Keratinocyte (primary cell): ENCODE measurements around the gene RNF175. TPM values are rescaled to one million over a fixed set of nuclear protein-coding genes. Genes with fewer than 3 reads are reported as not detected.

Experiments
- DNase-seq: peaks from one replicate; pipeline ENCODE4 v3.0.0-alpha.2; 2011; ENCODE audit warnings: low read depth, missing footprints, low spot score
- FAIRE-seq: peaks from 2 replicates; lab custom pipeline; 2011; peaks lifted over from hg19 to GRCh38; lab: Jason Lieb, UNC
- H2AFZ ChIP-seq: 2 replicates; pipeline ENCODE4 v1.6.0; 2012; ENCODE audit warnings: low read length, control low read depth, inconsistent platforms; ENCODE audit not compliant: control insufficient read depth
- H3K27ac ChIP-seq: 2 replicates; pipeline ENCODE4 v1.5.1; 2011; ENCODE audit warnings: low read length; ENCODE audit not compliant: control insufficient read depth, insufficient read depth
- H3K27me3 ChIP-seq: 3 replicates; pipeline ENCODE4 v1.6.0; 2011; ENCODE audit warnings: low read length; ENCODE audit not compliant: control insufficient read depth, insufficient read depth; ENCODE audit errors: extremely low read depth
- H3K36me3 ChIP-seq, 2 experiments: 2 replicates in 1 of 2; 3 replicates in 1 of 2; pipeline ENCODE4 v1.5.1; 2011; ENCODE audit warnings: low read length in 2 of 2, mild to moderate bottlenecking in 1 of 2; ENCODE audit not compliant: control insufficient read depth in 2 of 2, insufficient read depth in 2 of 2; ENCODE audit errors: extremely low read depth in 1 of 2
- H3K4me1 ChIP-seq: 3 replicates; pipeline ENCODE4 v1.5.1; 2011; ENCODE audit warnings: low read length; ENCODE audit not compliant: control insufficient read depth, insufficient read depth; ENCODE audit errors: extremely low read depth
- H3K4me2 ChIP-seq: 3 replicates; pipeline ENCODE4 v1.6.0; 2011; ENCODE audit warnings: low read depth, low read length; ENCODE audit not compliant: control insufficient read depth, insufficient read depth; ENCODE audit errors: extremely low read depth
- H3K4me3 ChIP-seq, 3 experiments: fragments of 200-600 bp in 1 of 3; sonication (generic) in 1 of 3; 2 replicates in 2 of 3; 3 replicates in 1 of 3; pipeline ENCODE4 v1.5.1; 2011 to 2016; ENCODE audit warnings: low read length in 3 of 3, mild to moderate bottlenecking in 3 of 3, control low read depth in 2 of 3, inconsistent platforms in 1 of 3, low read depth in 1 of 3, mixed read lengths in 1 of 3, mixed run types in 1 of 3, moderate library complexity in 1 of 3; ENCODE audit not compliant: control insufficient read depth in 2 of 3, insufficient read depth in 2 of 3; ENCODE audit errors: extremely low read depth in 1 of 3
- H3K79me2 ChIP-seq: 2 replicates; pipeline ENCODE4 v1.6.0; 2012; ENCODE audit warnings: low read length; ENCODE audit not compliant: control insufficient read depth, insufficient read depth
- H3K9ac ChIP-seq: 3 replicates; pipeline ENCODE4 v1.6.0; 2011; ENCODE audit warnings: low read length; ENCODE audit not compliant: control insufficient read depth, insufficient read depth; ENCODE audit errors: extremely low read depth
- H3K9me1 ChIP-seq: 3 replicates; pipeline ENCODE4 v1.6.0; 2011; ENCODE audit warnings: low read length; ENCODE audit not compliant: control insufficient read depth, insufficient read depth; ENCODE audit errors: extremely low read depth
- H3K9me3 ChIP-seq: 2 replicates; pipeline ENCODE4 v1.5.1; 2012; ENCODE audit warnings: low read depth, low read length; ENCODE audit not compliant: control insufficient read depth
- H4K20me1 ChIP-seq: 3 replicates; pipeline ENCODE4 v1.6.0; 2011; ENCODE audit warnings: low read length; ENCODE audit not compliant: control insufficient read depth, insufficient read depth; ENCODE audit errors: extremely low read depth
- EZH2 ChIP-seq: IDR thresholded peaks from one replicate; pipeline ENCODE4 v1.6.1; 2012; ENCODE audit warnings: inconsistent platforms, mild to moderate bottlenecking, low read length, moderate library complexity
- dilution Hi-C: fragments of 300-500 bp; cut with MboI; formaldehyde crosslinking; loops from one replicate; pipeline ENCODE4 v1.7.0; 2020; ENCODE audit warnings: low sequenced_read_pairs; ENCODE audit not compliant: extremely low pct_ligation_motif_present
- polyA plus RNA-seq, 5 experiments: library from polyadenylated mRNA; depleted of rRNA in 3 of 5; stranded (reverse) in 3 of 5; stranded (forward) in 1 of 5; unstranded in 1 of 5; fragments of >200 nt; gene quantifications; 1 replicate in 1 of 5; 2 replicates in 3 of 5; 3 replicates in 1 of 5; pipeline versions ENCODE4 v1.2.1 to v1.2.3, GENCODE V29; 2011 to 2012; ENCODE audit warnings: missing spikeins in 2 of 5, low read depth in 1 of 5, low replicate concordance in 1 of 5
- TF ChIP-seq, protein P1 (sequence below), 3 experiments: IDR thresholded peaks in 1 of 3; conservative IDR thresholded peaks in 1 of 3; optimal IDR thresholded peaks in 1 of 3; 2 replicates in 2 of 3; 3 replicates in 1 of 3; pipeline versions ENCODE3 to v1.5.1; 2011; ENCODE audit warnings: low read length in 3 of 3, mild to moderate bottlenecking in 3 of 3, moderate library complexity in 2 of 3, control low read depth in 1 of 3, inconsistent platforms in 1 of 3; ENCODE audit not compliant: insufficient read depth in 2 of 3; ENCODE audit errors: extremely low read depth in 1 of 3

The RNF175 gene
- polyA plus RNA-seq, 1 donor (not counting 4 experiments of a cell fraction or from before 2014, with no cell fraction given): not detected

GRCh38 chr4:153798901-153799693, 39.3 kb upstream of the RNF175 start:
- Histone ChIP-seq H3K9me3 (no peaks in the 10 kb centered on the region), H3K9ac (no peak overlapping the region), H3K4me1 (no peaks in the 10 kb centered on the region), H3K9me1 (no peaks in the 10 kb centered on the region), H3K4me2 (no peak overlapping the region), H3K27me3 (no peaks in the 10 kb centered on the region), H3K79me2 (no peaks in the 10 kb centered on the region), H3K36me3 (no peaks in the 10 kb centered on the region), H4K20me1 (no peaks in the 10 kb centered on the region), H3K27ac (no peak overlapping the region), H3K4me3 (no peak overlapping the region), H2AFZ (no peak overlapping the region)
- DNase-seq (no peak), FAIRE-seq (no peak)
- dilution Hi-C loops: no loop called here
- no peak for TF ChIP-seq EZH2
- TF ChIP-seq, protein P1, sequence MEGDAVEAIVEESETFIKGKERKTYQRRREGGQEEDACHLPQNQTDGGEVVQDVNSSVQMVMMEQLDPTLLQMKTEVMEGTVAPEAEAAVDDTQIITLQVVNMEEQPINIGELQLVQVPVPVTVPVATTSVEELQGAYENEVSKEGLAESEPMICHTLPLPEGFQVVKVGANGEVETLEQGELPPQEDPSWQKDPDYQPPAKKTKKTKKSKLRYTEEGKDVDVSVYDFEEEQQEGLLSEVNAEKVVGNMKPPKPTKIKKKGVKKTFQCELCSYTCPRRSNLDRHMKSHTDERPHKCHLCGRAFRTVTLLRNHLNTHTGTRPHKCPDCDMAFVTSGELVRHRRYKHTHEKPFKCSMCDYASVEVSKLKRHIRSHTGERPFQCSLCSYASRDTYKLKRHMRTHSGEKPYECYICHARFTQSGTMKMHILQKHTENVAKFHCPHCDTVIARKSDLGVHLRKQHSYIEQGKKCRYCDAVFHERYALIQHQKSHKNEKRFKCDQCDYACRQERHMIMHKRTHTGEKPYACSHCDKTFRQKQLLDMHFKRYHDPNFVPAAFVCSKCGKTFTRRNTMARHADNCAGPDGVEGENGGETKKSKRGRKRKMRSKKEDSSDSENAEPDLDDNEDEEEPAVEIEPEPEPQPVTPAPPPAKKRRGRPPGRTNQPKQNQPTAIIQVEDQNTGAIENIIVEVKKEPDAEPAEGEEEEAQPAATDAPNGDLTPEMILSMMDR (optimal IDR thresholded peaks at IDR 0.05 in 1 of 3, IDR thresholded peaks at IDR 0.05 in 1 of 3, conservative IDR thresholded peaks at IDR 0.05 in 1 of 3; ENCODE audit: extremely low read depth in 1 of 3, insufficient read depth in 2 of 3, low read length in 3 of 3): no peak

DNA sequence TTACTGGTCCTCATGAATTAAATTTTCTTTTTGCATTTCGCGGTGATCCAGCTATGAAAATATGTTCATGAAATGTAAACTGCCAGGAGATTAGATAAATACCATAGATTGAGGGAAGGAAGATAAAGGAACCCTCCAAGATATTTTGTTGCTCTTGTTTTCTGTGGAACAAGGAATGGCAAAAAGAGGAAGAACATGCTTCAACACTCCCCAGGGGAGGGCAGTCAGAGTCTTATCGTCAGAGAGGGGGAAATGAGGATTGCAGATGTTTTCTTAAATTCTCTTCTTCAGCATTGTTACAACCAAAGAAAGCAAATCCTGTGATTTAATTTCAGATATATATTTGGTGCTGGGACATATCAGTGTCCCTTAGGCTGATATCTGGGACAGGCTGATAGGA, 38.6 kb upstream of the RNF175 start:
- no peak overlapping the region for H3K4me2 ChIP-seq
- no peak for DNase-seq
- dilution Hi-C loops: no loop called here
- H3K27ac ChIP-seq: no peak overlapping the region
- no peak for TF ChIP-seq EZH2
- TF ChIP-seq, protein P1 (optimal IDR thresholded peaks at IDR 0.05 in 1 of 3, IDR thresholded peaks at IDR 0.05 in 1 of 3, conservative IDR thresholded peaks at IDR 0.05 in 1 of 3; ENCODE audit: extremely low read depth in 1 of 3, insufficient read depth in 2 of 3, low read length in 3 of 3): no peak
- no peaks in the 10 kb centered on the region for H3K79me2 ChIP-seq
- no peaks in the 10 kb centered on the region for H3K36me3 ChIP-seq
- no peaks in the 10 kb centered on the region for H4K20me1 ChIP-seq
- no peak overlapping the region for H3K9ac ChIP-seq
- H3K4me1 ChIP-seq: no peaks in the 10 kb centered on the region
- no peak overlapping the region for H3K4me3 ChIP-seq
- H3K9me3 ChIP-seq: no peaks in the 10 kb centered on the region
- H3K27me3 ChIP-seq: no peaks in the 10 kb centered on the region
- H3K9me1 ChIP-seq: no peaks in the 10 kb centered on the region
- FAIRE-seq: no peak
- no peak overlapping the region for H2AFZ ChIP-seq
